Measurements from ENCODE around the gene DNAJB8.

DNAJB8 gene

GRCh38 chr3:128424508-128425069, 42.1 kb downstream of the DNAJB8 start:
- no peak for DNase-seq

- no peak for DNase-seq
Measured at GRCh38 chr3:128423525-128424147, 43.1 kb downstream of the DNAJB8 start.

GRCh38 chr3:128422762-128423524, 43.7 kb downstream of the DNAJB8 start:
- DNase-seq: no peak

GRCh38 chr3:128421966-128422365, 44.7 kb downstream of the DNAJB8 start:
- DNase-seq: no peak

- DNase-seq: no peak
Measured at GRCh38 chr3:128421439-128421836, 45.3 kb downstream of the DNAJB8 start.

- no peak for DNase-seq
Measured at GRCh38 chr3:128420720-128421438, 45.8 kb downstream of the DNAJB8 start.

- no peak for DNase-seq
Measured at GRCh38 chr3:128420289-128420688, 46.4 kb downstream of the DNAJB8 start.

- DNase-seq: no peak
Measured at GRCh38 chr3:128419311-128419710, 47.4 kb downstream of the DNAJB8 start.

GRCh38 chr3:128418900-128419299, 47.8 kb downstream of the DNAJB8 start:
- DNase-seq: no peak

GRCh38 chr3:128416578-128417211, 50.0 kb downstream of the DNAJB8 start:
- no peak for DNase-seq

GRCh38 chr3:128415773-128416577, 50.7 kb downstream of the DNAJB8 start:
- DNase-seq: no peak

- no peak for DNase-seq
Measured at GRCh38 chr3:128415200-128415772, 51.4 kb downstream of the DNAJB8 start.

GRCh38 chr3:128413413-128414205, 53.1 kb downstream of the DNAJB8 start:
- no peak for DNase-seq

GRCh38 chr3:128413003-128413370, 53.7 kb downstream of the DNAJB8 start:
- DNase-seq: no peak

Measured in retina (tissue), 1 donor.